DOHH2 (cell line): ENCODE measurements around the gene PIWIL4.

ENCODE experiments used
- EZH2phosphoT487 ChIP-seq: fragments of 200-600 bp; sonication (generic); IDR thresholded peaks from 2 replicates; pipeline ENCODE4 v1.6.1; 2017; ENCODE audit warnings: borderline replicate concordance, mild to moderate bottlenecking, antibody characterized with exemption, low read length, moderate library complexity, mixed read lengths
- TF ChIP-seq, protein P1 (sequence below): fragments of 200-600 bp; sonication (generic); IDR thresholded peaks from one replicate; pipeline ENCODE4 v1.5.1; 2014; ENCODE audit warnings: antibody characterized with exemption, mild to moderate bottlenecking, low read depth, low read length; ENCODE audit not compliant: poor library complexity, severe bottlenecking

DNA sequence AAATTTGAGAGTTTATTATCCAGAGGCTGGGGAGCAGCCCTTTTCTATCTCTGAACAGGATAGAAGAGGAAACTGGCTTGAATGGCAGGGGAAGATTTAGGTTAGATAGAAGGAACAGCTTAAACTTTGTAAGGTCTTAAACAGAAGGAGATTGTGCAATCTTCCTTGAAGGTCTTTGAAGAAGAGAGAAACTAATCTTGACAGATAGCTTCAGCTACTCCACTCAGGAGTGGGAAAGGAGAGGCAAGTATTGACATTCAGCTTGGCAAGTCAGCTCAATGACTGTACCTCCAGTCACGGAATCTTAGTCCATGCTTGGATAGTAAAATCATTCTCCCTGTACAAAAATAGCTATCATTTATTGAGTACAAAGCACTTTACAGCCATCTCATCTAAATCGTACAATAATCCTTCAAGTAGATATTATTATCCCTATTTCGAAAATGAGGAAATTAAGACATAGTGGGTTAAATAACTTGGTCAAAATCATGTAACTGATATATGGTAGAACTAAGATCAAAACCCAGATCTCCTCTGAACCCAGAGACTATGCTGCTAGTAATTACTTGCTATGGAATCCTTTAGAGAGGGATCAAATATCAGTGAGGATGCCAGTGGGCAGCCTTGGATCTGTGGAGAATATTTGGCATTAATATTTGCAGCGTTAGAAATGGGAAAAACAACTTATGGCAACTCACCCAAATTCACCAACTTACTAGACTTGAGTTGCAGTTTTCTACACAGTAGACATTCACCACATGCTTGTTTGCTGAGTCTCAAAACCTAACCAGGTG lies 40.3 kb upstream of the PIWIL4 start:
- TF ChIP-seq, protein P1, sequence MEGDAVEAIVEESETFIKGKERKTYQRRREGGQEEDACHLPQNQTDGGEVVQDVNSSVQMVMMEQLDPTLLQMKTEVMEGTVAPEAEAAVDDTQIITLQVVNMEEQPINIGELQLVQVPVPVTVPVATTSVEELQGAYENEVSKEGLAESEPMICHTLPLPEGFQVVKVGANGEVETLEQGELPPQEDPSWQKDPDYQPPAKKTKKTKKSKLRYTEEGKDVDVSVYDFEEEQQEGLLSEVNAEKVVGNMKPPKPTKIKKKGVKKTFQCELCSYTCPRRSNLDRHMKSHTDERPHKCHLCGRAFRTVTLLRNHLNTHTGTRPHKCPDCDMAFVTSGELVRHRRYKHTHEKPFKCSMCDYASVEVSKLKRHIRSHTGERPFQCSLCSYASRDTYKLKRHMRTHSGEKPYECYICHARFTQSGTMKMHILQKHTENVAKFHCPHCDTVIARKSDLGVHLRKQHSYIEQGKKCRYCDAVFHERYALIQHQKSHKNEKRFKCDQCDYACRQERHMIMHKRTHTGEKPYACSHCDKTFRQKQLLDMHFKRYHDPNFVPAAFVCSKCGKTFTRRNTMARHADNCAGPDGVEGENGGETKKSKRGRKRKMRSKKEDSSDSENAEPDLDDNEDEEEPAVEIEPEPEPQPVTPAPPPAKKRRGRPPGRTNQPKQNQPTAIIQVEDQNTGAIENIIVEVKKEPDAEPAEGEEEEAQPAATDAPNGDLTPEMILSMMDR = no peak
- no peak for TF ChIP-seq EZH2phosphoT487
